BLaER1 treated with 17β-estradiol and CSF1 and Interleukin-3, amounts not matched to agents 10 nM and 100 nM (cell line): Measurements from ENCODE around the gene RNF220.
A peak's percentile ranks its signal among the peaks of the same experiment; 100 is the strongest.

Experiments
- H3K27ac ChIP-seq, 11 experiments: shearing (Covaris generic); formaldehyde crosslinking; 2 replicates each; pipeline ENCODE4 v1.8.1; 2022
- H3K27me3 ChIP-seq, 11 experiments: shearing (Covaris generic); formaldehyde crosslinking; 2 replicates each; pipeline ENCODE4 v1.8.1; 2022
- H3K36me3 ChIP-seq, 11 experiments: shearing (Covaris generic); formaldehyde crosslinking; 2 replicates each; pipeline ENCODE4 v1.8.1; 2022
- H3K4me1 ChIP-seq, 10 experiments: shearing (Covaris generic); formaldehyde crosslinking; 2 replicates each; pipeline ENCODE4 v1.8.1; 2022
- H3K4me2 ChIP-seq, 11 experiments: shearing (Covaris generic); formaldehyde crosslinking; 2 replicates each; pipeline ENCODE4 v1.8.1; 2022
- H3K4me3 ChIP-seq, 10 experiments: shearing (Covaris generic); formaldehyde crosslinking; 2 replicates each; pipeline ENCODE4 v1.8.1; 2022
- H3K9ac ChIP-seq, 11 experiments: shearing (Covaris generic); formaldehyde crosslinking; 2 replicates each; pipeline ENCODE4 v1.8.1; 2022
- H3K9me3 ChIP-seq, 11 experiments: shearing (Covaris generic); formaldehyde crosslinking; replicated peaks in 1 of 11; 2 replicates each; pipeline ENCODE4 v1.8.1; 2022
- H4K20me1 ChIP-seq, 11 experiments: shearing (Covaris generic); formaldehyde crosslinking; 2 replicates each; pipeline ENCODE4 v1.8.1; 2022
- Cebpa-rat ChIP-seq, 11 experiments: shearing (Covaris generic); IDR thresholded peaks; 2 replicates each; pipeline ENCODE4 v1.8.1; 2022

The RNF220 gene

DNA sequence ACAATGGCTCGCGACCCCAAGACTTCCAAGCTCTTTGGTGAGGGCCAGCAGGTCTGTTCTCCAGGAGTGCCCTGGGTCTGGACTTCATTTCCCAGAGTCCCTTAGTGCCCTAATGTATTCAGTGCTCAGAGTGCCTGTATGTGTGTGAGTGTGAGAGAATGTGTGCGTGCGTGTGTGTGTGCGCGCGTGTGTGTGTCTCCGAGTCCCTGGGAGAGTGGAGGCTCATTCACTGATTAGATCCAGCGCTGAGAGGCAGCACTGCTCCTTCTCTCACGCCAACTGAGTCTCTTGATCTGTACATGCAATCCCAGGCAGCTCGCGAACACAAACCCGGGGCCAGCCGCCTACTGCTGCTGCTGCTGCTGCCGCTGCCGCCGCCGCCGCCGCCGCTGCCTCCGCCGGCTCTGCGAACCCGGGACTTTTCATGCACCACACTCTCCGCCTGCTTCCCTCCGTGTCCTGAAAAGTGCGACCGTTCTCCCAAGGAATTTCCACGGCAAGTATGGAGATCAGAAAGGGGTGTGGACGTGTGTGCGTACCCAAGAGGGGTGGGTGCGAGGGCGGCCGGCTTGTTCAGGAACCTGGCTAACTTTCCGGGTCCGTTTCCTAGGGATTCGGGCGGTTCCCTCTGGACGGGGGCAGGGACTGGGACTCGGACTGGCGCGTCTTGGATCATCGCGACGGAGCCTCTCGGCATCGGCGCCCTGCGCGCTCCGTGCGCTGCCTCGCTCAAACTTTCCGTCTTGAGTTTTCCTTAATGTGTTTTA, at the start of gene RNF220:
RNF220 (plus strand) TSS at position 225 of the 767 bp plus-strand sequence.
- Histone ChIP-seq H3K9ac (no peak within 1 kb of the TSS), H4K20me1 (peaks cover 0 to 55% (median 47%) of the 10 kb centered on the region in 11 experiments; a peak in 19 of 22 replicates), H3K4me1 (peaks cover 0 to 25% (median 22%) of the 10 kb centered on the region in 10 experiments; a peak in 15 of 20 replicates), H3K9me3 (peaks cover 9 to 14% (median 11%) of the 10 kb centered on the region in 11 experiments), H3K4me3 (peak within 1 kb of the TSS in 9 of 10 experiments; percentile 19 to 60 (median 43); a peak in 14 of 20 replicates), H3K27me3 (peaks cover 82 to 100% (median 94%) of the 10 kb centered on the region in 11 experiments), H3K27ac (no peak within 1 kb of the TSS), H3K36me3 (no peaks in the 10 kb centered on the region), H3K4me2 (peak within 1 kb of the TSS; percentile 39 to 98 (median 65))
- no peak for TF ChIP-seq Cebpa-rat (IDR thresholded peaks at IDR 0.05)

DNA sequence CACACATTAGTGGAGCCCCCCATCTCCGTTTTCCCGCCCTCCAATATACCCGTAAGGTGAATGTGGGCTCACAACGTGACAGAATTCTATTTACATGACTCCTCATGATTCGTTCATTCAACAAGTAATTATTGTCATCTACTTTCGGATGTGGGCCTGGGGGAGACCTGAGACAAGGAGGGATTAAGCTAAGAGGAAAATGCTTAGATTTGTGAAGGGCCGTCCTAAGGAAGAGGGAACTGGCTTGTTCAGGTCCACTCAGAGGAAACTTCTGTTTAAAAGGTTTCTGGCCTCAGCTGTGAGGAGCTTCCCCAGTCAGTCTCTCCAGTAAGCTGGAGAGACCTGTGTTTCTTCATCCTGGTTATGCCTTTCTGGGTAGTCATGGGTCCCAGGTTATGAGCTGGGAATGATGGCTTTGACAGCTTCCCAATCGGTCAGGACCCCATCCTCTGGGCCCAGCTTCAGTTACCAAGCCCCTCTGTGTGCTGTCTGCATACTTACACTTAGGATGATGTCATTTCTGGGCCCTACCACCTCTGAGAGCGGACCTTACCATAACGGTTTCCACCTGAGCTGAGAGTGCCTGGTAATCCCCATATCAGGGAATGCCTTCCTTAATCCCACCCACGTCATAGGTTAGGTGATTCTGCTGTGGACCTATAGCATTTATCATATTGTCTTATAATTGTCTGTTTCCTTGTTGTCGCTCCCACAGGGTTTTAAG, 49.3 kb upstream of the RNF220 start:
- Histone ChIP-seq H3K27ac (no peak overlapping the region), H3K27me3 (no peaks in the 10 kb centered on the region), H3K4me2 (peak overlapping the region in 9 of 11 experiments; percentile 16 to 68 (median 44); a peak in 11 of 22 replicates), H3K9me3 (no peaks in the 10 kb centered on the region), H3K9ac (no peak overlapping the region), H3K4me3 (peak overlapping the region in 5 of 10 experiments; percentile 77 to 95 (median 90); a peak in 3 of 20 replicates), H3K4me1 (peaks cover 11 to 21% (median 13%) of the 10 kb centered on the region in 10 experiments), H4K20me1 (peaks cover 0 to 13% (median 0%) of the 10 kb centered on the region in 11 experiments; a peak in 2 of 22 replicates), H3K36me3 (peaks cover 0 to 15% (median 0%) of the 10 kb centered on the region in 11 experiments; a peak in 5 of 22 replicates)
- TF ChIP-seq Cebpa-rat (IDR thresholded peaks at IDR 0.05) = no peak

DNA sequence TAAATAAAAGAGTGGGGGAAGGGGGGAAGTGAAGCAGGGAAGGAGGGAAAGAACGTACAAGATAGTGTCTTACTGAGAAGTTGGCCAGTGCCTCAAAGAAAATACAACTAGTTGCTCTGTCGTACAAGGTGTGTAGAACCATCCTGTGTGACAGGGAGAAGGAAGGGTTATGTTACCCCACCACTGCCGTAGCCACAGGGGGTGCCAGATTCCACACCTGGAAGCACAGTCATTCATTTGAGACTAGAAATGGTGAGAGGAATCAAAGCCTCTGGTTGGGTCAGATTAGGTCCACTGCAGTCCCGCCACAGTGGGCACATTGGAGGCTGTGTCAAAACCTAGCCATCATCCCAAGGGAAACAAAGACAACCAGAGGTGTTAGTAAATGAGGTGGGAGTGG, 47.3 kb upstream of the RNF220 start:
- Histone ChIP-seq H3K9me3 (no peaks in the 10 kb centered on the region), H3K4me3 (no peak overlapping the region), H4K20me1 (peaks cover 0 to 3% (median 0%) of the 10 kb centered on the region in 11 experiments; a peak in 2 of 22 replicates), H3K4me1 (peaks cover 11 to 21% (median 13%) of the 10 kb centered on the region in 10 experiments), H3K27ac (no peak overlapping the region), H3K27me3 (no peaks in the 10 kb centered on the region), H3K9ac (no peak overlapping the region), H3K4me2 (no peak overlapping the region), H3K36me3 (peaks cover 0 to 4% (median 0%) of the 10 kb centered on the region in 11 experiments; a peak in 3 of 22 replicates)
- TF ChIP-seq Cebpa-rat (IDR thresholded peaks at IDR 0.05) = no peak

DNA sequence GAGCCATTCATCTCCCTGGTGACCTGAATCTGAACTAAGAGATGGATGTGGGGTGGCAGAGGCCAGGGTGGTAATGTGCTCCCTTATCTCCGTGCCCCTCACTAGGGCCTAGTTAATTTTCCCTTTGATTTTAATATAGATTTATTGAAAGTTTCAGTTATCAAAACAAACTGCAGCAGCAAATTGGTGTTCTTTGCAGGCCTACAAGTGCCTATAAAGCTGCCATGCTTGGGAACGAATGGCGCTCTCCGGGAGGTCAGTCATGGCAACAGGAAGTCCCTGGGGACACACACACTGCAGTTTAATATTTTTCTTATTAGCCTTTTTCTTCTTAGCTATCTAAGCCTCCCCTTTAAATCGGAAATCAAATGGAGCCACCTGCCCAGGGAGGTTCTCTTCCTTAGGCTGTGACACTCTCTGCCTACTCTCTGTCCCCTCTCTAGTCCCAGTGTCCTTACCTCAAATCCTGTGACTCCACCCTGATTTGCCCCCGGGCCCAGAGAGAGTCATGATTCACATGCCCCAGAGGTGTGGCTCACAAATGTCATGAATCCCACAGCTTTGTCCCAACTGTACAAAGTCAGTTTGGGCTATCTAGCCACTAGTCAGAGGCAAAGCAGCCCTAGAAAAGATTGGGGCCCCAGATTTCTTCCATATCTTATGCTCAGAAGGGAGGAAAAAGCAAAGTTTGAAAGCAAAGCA, 45.7 kb upstream of the RNF220 start:
- Histone ChIP-seq H4K20me1 (no peaks in the 10 kb centered on the region), H3K4me2 (no peak overlapping the region), H3K27me3 (no peaks in the 10 kb centered on the region), H3K4me3 (no peak overlapping the region), H3K4me1 (peaks cover 2 to 9% (median 4%) of the 10 kb centered on the region in 10 experiments), H3K36me3 (no peaks in the 10 kb centered on the region), H3K9ac (no peak overlapping the region), H3K27ac (no peak overlapping the region), H3K9me3 (no peaks in the 10 kb centered on the region)
- TF ChIP-seq Cebpa-rat (IDR thresholded peaks at IDR 0.05) = no peak

DNA sequence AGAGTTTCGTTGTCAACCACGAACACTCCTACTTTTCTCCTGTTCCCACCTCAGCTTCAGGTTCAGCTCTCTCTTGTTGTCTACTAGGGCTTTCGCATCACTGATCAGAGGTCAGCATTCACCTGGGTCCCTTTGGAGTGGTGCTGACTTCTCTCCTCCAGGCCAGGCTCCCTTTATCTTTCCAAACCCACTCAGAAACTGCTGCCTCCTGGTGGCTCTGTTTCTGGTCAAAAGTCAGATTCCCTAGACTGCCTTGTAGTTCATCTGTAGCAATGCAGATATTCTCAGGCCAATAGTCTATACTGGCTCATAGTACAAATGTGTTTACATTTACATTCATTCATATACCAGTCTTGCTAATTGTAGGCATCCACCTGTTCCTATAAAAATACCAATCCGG, 43.6 kb upstream of the RNF220 start:
- no peak for TF ChIP-seq Cebpa-rat (IDR thresholded peaks at IDR 0.05)
- Histone ChIP-seq H3K9me3 (no peaks in the 10 kb centered on the region), H3K9ac (no peak overlapping the region), H3K4me1 (peaks cover 0 to 7% (median 0%) of the 10 kb centered on the region in 10 experiments; a peak in 5 of 20 replicates), H3K36me3 (no peaks in the 10 kb centered on the region), H3K4me3 (no peak overlapping the region), H4K20me1 (no peaks in the 10 kb centered on the region), H3K4me2 (no peak overlapping the region), H3K27ac (no peak overlapping the region), H3K27me3 (no peaks in the 10 kb centered on the region)

DNA sequence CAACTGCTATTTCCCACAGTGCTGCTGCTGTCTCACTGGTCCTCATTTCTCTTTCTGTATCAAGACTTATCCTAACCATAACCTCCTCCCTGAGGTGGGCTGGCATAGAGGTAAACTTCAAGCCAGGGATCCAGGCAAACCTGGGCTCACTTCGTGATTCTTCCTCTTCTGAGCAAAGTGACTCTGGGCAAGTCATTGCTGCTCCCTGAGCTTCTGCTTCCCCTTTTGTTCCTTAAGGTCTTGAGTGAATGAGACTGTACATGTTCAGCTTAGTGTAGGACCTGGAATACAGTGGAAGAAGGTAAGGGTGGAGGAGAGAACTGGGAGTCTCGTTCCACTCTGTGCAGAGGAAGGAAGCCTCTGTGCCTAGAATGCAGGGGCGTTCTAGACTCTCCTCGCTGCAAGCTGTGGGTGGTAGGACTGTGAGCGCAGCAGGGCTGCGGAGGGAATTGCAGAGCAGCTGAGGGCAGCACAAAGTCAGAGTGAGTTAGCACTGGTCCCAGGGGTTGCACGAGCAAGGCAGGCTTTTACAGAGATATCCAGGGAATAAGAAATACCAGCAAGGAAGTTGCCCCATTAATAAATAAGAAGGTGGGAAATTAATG, 38.6 kb upstream of the RNF220 start:
- Histone ChIP-seq H4K20me1 (no peaks in the 10 kb centered on the region), H3K4me1 (peaks cover 0 to 7% (median 0%) of the 10 kb centered on the region in 10 experiments; a peak in 5 of 20 replicates)

DNA sequence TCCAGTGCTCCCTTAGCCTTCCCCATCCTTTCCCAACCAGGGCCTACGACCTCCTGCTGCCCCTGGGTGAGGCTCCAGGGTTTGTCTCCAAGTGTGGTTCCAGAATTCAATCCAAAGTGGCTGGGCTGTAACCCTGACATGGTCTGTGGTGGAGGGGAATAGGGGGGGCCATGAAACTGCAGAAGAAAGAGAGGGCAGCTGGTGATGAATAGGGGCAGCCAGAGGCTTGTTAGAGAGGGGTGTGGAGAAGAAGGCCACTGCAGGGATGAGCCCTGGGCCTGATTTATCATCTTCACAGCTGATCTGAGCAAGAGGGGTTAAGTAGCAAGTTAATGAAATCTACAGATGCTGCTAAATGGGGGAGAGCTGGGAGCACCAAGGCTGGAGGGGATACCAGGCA, 37.1 kb upstream of the RNF220 start:
- no peak for TF ChIP-seq Cebpa-rat (IDR thresholded peaks at IDR 0.05)
- no peaks in the 10 kb centered on the region for H3K36me3 ChIP-seq
- no peak overlapping the region for H3K9ac ChIP-seq
- H3K9me3 ChIP-seq = no peaks in the 10 kb centered on the region
- no peak overlapping the region for H3K4me2 ChIP-seq
- peaks cover 0 to 7% (median 0%) of the 10 kb centered on the region in 10 experiments; a peak in 5 of 20 replicates for H3K4me1 ChIP-seq
- no peaks in the 10 kb centered on the region for H3K27me3 ChIP-seq
- no peak overlapping the region for H3K27ac ChIP-seq
- H4K20me1 ChIP-seq = no peaks in the 10 kb centered on the region
- no peak overlapping the region for H3K4me3 ChIP-seq

More for the DNA sequence above, 38.6 kb upstream of the RNF220 start:
- no peak for TF ChIP-seq Cebpa-rat (IDR thresholded peaks at IDR 0.05)
- Histone ChIP-seq H3K4me2 (no peak overlapping the region), H3K4me3 (no peak overlapping the region), H3K27me3 (no peaks in the 10 kb centered on the region), H3K9me3 (no peaks in the 10 kb centered on the region), H3K9ac (no peak overlapping the region), H3K27ac (no peak overlapping the region), H3K36me3 (no peaks in the 10 kb centered on the region)

DNA sequence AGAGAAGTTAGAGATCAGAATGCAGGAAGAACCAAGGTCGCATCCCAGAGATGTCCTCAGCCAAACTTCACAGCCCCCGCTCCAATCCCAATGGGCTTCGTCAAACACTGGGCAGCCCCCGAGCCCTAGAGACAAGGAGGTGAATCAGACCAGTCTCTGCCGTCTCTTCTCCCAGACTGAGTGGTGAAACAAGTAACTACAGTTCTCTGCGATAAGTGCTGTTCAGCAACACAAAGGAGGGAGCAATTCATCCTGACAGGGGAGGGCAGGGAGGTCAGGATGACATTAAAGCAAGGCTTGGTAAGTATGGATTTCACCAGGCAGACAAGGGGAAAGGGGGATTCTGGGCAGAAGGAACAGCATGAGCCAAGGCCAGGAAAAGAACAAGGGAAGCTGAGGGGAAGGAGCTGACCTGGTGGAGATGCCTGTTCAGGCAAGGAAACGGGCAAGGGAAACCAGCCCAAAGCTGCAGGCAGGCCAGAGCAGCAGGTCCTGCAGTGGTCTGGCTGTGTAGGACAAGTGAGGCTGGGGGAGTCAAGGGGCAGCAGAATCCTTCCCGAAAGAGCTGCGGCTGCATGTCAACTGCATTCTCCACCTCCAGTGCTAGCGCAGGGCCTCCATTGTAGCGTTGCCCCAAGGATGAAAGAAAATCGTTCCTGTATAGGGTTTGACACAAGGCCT, 36.4 kb upstream of the RNF220 start:
- Histone ChIP-seq H3K4me2 (no peak overlapping the region), H3K9ac (no peak overlapping the region), H3K4me1 (peaks cover 0 to 7% (median 0%) of the 10 kb centered on the region in 10 experiments; a peak in 5 of 20 replicates), H3K4me3 (no peak overlapping the region), H3K27me3 (no peaks in the 10 kb centered on the region), H3K27ac (no peak overlapping the region), H3K36me3 (no peaks in the 10 kb centered on the region), H3K9me3 (no peaks in the 10 kb centered on the region), H4K20me1 (no peaks in the 10 kb centered on the region)
- no peak for TF ChIP-seq Cebpa-rat (IDR thresholded peaks at IDR 0.05)
